T47D (cell line): Measurements from ENCODE around the gene NOTCH1.

Experiments
- DNase-seq, 2 experiments: peaks; one replicate each; pipeline versions ENCODE4 v3.0.0 to v3.0.0-alpha.2; 2011 to 2012; ENCODE audit warnings: low read depth in 1 of 2, low spot score in 1 of 2
- JUND ChIP-seq: IDR thresholded peaks from 2 replicates; pipeline ENCODE4 v1.6.1; 2012; ENCODE audit warnings: low read depth
- in situ Hi-C: cut with HindIII; loops from 2 replicates; pipeline ENCODE4 v1.10.0; 2016; ENCODE audit warnings: low sequenced_read_pairs, low pct_unique_long_range_greater_than_20kb

The NOTCH1 gene

GRCh38 chr9:136552117-136552703 lies 6.4 kb upstream of the NOTCH1 start:
- TF ChIP-seq JUND = no peak
- in situ Hi-C loops = no loop called here
- peak; percentile 48 to 51 for DNase-seq

- peak; percentile 81 to 82 for DNase-seq
- in situ Hi-C loops = no loop called here
- no peak for TF ChIP-seq JUND
These were observed 5.7 kb upstream of the NOTCH1 start for GRCh38 chr9:136551401-136552116.

GRCh38 chr9:136550439-136551289 lies 4.8 kb upstream of the NOTCH1 start:
- peak; percentile 43 to 52 for DNase-seq
- TF ChIP-seq JUND = no peak
- in situ Hi-C loops = no loop called here

GRCh38 chr9:136549010-136549980 lies 3.4 kb upstream of the NOTCH1 start:
- no peak for DNase-seq
- in situ Hi-C loops = no loop called here
- TF ChIP-seq JUND = no peak

- in situ Hi-C loops = no loop called here
- TF ChIP-seq JUND = no peak
- no peak for DNase-seq
These were observed 1.8 kb upstream of the NOTCH1 start for GRCh38 chr9:136547508-136548215.

- DNase-seq = peak; percentile 80 to 86
- in situ Hi-C loops = no loop called here
- TF ChIP-seq JUND = no peak
These were observed 1.1 kb upstream of the NOTCH1 start for GRCh38 chr9:136546697-136547501.

GRCh38 chr9:136545692-136545964 lies 220 bp downstream of the NOTCH1 start:
- in situ Hi-C loops = no loop called here
- no peak for DNase-seq
- no peak for TF ChIP-seq JUND

GRCh38 chr9:136544964-136545691 lies 720 bp downstream of the NOTCH1 start:
- peak in 1 of 2 experiments; percentile 63 for DNase-seq
- in situ Hi-C loops = no loop called here
- no peak for TF ChIP-seq JUND

GRCh38 chr9:136544548-136544963 lies 1.3 kb downstream of the NOTCH1 start:
- in situ Hi-C loops = no loop called here
- no peak for TF ChIP-seq JUND

GRCh38 chr9:136543830-136544547 lies 1.9 kb downstream of the NOTCH1 start:
- no peak for TF ChIP-seq JUND
- in situ Hi-C loops = no loop called here
- DNase-seq = no peak

More at GRCh38 chr9:136544548-136544963, 1.3 kb downstream of the NOTCH1 start:
- peak; percentile 59 to 76 for DNase-seq
